ENCODE data around the gene OXCT1.
"Not testable (repeated sequence)": the region's sequence is repeated elsewhere in the genome, so short reads cannot be mapped to it uniquely, and the experiment has no call there.

Gene OXCT1

DNA sequence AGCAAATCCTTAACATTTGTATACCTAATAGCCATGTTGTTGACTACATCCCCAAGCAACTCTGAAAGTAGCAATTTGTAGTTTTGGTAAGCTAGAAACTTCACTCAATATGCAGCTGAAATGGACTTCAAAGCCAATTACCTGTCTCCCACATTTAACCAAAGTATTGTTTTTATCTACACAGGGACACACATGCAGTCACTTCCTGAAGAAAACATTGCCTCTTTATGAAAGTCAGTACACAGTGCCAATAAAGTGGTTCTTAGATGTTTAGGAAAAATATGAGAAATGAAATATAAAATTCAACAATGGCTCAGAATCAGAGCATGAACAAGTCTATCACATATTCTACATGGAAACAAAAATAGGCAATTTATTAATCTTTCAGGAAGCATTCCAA is 49.2 kb downstream of the OXCT1 start:
- no peak for DNase-seq

DNA sequence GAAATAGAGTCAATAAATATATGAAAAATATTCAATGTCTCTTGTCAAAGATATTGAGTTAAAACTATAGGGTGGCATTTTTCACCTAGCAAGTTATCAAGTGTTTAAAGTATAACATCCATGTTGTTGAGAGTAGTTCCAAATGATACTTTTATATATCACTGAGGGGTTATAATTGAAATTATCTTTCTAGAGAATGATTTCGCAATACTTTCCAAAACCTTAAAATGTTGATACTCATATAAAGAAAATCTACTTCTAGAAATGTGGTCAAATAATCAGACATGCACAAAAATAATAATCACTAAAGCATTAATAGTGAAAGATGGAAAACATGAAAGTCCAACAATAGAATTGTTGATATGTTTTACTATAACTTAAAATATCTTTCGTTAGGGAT is 50.1 kb downstream of the OXCT1 start:
- DNase-seq, result no peak

DNA sequence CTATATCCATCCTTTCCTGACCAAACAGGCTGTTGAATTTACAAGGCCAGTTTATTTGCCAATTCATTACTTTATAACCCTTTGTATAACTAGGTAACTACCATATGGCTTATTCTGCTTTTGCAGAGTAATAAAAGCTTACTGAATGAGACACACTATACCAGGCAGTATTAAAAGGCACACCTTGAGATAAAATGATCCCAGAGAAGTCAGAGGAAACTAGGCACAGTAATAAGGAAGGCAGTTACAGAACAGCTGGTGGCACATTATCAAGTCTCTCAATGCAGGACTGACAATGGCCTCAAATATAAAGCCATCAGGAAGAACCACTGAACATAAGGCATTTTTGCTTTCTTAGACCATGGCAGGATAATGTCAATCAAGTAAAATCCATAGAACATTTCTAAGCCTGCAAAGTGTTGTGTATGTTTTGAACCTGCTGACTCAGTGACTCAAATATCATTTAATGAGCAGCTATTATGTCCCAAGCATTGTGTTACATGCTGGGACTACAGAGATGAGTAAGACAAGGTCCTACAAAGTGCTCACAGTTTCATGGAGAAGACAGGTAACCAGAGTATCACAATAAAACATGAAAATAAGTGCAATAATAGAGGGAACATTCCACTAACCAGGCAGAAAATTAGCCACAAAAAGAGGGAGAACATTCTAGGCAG is 52.5 kb downstream of the OXCT1 start:
- no peak for DNase-seq

DNA sequence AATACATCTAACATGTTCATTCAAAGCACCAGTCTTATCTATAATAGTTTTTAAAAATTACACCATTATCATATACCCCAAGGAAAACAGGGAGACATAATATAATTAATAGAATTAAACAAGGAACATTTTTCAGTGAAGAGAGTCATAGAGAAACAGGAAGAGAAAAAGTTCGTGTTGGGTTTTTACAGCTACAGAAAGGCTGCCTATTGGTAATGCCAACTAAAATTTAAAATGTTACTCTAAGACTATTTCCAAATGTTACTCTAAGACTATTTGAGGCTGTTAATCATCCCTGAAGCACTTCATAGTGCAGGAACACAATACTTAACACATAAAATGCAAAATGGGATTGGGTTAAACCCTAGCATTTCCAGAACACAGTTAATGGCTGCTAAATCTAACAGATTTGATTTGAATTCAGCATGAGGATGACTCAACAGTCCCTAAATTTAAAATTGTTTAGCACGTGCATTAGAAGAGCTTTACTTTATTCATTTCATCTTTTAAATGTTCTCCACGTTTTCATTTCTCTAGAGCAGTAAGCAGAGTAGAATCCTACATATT is 54.5 kb downstream of the OXCT1 start:
- no peak for DNase-seq

DNA sequence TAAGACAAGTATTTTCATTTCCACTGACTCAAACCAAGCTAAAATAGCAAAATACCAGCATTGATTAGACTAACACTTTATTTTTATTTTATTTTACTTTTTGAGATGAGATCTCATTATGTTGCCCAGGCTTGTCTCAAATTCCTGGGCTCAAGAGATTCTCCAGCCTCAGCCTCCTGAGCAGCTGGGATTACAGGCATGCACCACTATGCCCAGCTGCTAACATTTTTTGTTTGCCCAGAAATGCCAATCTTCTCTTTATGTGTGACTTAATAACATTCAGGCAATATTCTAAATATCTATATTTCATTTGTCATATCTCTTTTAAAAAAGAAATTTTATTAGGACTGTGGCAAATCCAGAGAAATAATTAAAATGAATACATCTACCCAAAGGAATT is 55.0 kb downstream of the OXCT1 start:
- no peak for DNase-seq

DNA sequence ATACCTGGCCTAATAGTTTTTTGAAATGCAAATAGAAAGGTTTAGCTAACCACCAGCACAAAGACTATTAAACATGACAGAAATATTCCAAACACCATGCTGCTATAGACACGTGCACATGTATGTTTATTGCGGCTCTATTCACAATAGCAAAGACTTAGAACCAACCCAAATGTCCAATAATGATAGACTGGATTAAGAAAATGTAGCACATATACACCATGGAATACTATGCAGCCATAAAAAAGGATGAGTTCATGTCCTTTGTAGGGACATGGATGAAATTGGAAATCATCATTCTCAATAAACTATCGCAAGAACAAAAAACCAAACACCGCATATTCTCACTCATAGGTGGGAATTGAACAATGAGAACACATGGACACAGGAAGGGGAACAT is 55.9 kb downstream of the OXCT1 start:
- not testable (repeated sequence) for DNase-seq

DNA sequence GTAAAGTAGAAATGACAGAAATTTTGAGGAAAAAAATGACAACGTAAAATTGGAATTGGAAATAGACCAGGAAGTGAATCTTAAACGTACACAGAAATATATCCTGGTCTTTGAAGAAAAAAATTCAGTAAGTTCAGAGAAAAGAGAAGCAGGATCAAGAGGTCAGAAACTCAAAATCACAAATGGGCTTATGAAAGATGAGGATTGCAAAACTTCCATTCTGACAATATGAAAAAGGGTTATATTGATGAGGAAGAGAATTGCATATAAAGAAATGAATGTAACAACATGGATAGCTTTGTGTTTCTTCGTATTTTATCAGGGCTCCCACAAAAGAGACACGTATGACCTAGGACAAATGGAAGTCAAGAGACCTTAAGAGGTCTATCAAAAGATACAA is 58.1 kb downstream of the OXCT1 start:
- DNase-seq, result no peak

DNA sequence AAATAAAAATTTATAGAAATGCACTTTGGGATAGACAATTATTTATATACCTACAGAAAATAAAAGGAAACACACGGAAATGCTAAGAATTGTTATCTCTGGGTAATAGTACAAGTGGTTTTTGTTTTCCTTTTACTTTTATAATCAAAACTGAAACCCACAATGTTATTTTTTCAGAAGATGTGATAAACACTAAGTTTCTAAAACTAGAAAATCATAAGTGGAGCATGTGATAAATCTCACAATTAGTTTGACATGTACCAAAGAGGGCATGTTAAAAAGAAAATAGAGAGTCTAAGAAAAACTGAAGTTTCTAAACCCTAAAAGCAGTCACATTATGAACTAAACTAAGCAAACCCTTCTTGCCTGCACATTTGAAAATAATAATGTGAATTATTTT is 61.1 kb downstream of the OXCT1 start:
- no peak for DNase-seq

DNA sequence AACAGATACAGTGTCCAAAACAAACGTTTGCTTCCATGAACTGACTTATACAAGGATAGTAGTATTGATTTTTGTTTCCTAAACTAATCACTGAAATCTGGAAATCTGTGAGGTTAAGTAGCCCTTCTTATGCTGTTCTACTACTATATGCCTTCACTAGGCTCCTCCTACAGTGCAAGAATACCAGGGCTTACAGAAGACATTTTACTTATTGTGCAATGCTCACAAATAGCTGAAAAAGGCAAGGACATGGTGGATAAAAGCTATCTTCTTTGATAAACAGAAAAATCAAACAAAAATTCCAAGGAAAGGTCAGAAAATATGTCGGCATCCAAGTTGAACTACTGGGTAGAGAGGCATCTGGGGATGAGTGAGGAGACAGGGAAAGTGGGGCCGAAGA is 61.9 kb downstream of the OXCT1 start:
- no peak for DNase-seq

DNA sequence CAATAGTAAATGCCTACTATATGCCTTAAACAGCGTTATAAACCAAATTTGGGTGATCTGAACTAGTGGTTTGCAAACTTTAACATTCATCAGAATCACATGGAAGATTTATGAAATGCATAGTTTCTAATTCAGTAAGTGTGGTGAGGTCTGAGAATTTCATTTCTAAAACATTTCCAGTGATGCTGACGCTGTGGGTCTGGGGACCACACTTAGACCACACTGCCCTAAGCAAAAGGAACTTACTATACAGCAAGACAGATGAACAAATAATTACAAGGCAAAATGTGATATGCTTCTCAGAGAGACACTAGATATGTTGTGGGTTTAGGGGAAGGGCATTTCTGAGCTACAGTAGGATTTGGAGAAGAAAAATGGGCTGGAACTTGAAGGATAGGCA is 72.6 kb downstream of the OXCT1 start:
- no peak for DNase-seq

DNA sequence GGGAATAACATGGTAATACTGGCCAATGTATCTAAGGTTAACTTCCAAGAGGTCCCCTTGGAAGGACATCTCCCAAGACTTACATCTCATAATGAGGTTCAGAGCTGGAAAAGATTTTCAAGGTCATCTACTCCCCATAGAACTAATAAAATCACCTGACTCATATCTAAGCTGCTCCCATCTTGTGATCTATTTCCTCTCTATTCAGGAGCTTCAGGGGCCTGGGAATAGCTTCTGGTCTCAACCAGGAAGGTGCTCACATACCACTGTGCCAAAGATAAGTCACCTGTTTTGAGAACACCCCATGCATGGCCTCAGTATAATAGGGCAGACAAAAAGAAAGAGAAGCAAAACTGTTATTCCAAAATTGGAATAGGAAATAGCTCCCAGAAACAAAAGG is 74.2 kb downstream of the OXCT1 start:
- DNase-seq, result no peak

DNA sequence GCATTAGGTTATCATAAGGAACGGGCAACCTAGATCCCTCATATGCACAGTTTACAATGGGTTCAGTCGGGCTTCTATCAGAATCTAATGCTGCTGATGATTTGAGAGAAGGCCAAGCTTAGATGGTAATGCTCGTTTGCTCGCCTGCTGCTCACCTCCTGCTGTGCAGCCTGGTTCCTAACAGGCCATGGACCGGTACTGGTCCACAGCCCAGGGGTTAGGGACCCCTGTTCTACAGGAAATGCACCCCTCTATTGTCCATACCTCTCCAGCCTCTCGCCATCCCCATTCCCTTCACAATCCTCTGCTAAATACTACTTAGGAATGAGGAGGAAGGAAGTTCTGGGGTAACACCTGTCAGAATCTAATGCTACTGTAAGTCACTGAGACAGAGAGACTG is 75.1 kb downstream of the OXCT1 start:
- DNase-seq, result no peak

DNA sequence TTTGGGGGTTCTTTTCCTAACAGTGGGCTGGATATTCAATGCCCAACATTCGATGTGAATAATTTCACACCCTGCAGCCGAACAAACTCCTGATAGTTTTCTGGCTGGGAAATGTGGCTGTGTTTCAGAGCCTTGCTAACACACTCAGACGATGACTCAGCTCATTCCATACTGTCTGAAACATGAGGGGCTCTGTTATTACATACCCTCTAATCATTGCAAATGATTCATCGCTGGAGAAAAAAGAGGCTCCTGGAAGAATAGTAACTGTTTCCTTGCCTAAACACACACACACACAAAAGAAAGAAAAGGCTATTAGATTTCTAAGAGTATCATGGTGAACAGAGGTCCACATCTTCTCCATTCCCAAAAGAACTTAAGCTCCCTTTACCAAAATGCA is 75.8 kb downstream of the OXCT1 start:
- no peak for DNase-seq

DNA sequence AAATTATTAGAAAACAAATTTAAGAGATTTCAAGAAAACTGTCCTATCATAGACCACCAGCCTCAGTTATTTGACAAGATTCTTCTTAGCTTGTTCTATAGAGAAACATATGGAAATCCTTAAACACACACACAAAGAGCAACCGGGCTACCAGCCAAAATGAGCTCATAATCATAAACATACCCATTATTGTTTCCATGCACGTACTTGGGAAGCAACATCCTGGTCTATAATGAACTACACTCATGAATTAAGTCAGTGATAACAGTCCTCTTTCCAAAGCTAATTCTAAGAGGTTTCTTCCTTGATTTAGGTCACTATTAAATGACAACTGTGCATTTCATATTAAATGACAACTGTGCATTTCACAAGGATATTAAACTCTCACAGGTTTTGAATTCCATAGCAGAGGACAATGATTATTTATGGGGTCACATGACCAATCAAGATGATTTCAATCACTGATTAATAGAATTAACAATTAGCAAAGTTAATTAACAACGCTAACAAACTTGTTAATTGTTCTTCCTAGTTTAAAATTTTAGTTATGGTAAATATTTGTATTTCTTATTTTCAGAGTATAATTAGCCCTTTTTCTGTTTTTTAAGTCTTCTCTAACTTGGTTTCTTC is 77.0 kb downstream of the OXCT1 start:
- DNase-seq, result no peak

DNA sequence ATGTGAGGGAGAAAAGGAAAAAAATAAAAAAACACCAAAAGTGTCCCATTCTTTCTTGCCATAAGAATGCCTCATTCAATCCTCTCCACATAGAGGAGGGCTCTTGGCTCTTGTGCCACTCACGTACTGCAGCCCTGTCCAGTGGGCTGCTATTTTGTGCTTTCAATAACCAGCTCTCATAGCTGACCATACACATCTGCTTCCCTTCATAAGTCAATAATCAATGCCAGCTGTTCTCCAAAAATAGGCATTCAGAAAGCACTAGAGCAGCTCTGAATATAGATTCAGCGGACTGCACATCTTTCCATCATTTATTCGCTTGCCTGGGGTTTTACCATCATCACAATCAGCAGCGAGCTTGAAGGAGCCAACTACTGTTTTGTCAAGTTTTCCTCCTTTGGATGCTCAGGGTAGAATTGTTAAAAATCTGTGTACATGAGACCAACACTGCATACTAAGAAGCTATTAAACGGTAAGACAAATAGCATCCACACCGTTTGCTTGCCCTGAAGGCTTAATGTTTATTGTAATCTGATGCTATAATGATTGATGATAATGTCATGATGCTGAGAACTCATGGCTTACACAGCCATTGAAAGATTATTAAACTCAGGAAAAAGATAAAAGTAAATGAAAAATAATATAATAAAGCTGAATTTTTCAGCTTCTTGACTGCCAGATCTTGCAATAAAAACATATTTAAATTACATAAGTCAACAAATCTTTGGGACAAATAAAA is 80.0 kb downstream of the OXCT1 start:
- no peak for DNase-seq

DNA sequence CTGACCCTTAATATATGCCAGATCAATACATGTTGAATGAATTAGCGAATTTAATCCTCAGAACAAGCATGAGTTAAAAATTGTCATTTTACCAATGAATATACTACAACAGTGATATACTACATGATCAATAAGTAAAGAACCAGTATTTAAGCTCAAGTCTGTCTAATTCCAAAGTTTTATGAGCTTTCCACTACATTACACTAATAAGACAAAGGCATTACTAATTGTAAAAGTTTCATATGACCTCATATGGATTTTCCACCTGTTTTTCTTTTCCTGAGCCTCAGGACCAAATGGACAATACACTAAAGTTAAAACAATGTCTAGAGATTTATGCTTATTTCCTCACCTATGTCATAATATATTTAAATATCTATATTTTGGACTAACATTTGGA is 80.8 kb downstream of the OXCT1 start:
- DNase-seq, result no peak

DNA sequence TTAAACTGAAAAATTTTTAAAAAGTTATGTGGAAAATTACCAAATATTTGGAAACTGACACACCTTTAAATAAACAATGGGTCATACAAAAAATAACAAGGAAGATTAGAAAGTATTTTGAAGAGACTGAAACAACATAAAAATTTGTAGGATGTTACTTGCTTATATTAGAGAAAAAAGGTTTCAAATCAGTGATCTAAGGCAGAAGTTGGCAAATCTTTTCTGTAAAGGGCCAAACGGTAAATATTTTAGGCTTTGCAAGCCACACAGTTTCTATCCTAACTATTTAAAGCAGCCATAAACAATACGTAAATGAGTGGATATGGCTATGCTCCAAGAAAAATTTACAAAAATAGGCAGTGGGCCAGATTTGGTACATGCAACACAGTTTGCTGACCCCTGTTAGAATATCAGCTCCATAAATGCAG is 81.3 kb downstream of the OXCT1 start:
- no peak for DNase-seq

DNA sequence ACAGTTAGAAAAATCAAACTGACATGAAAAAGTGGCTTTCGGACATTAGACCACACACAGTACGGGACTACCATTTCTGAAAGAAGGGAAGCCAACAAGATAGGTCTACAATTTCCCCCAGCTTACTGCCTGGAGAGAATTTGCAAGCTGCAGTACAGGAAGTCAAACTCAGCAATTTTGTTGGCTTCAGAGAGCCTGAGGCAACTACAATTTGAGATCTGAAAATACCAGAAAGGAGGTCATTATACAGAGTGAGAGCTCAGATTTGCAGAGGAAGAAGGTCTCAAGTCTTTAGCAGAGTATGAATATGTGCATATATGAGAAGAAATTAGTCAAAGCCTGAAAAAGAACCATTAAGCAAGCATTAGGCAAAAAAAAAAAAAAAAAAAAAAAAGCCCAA is 83.0 kb downstream of the OXCT1 start:
- DNase-seq, result no peak

DNA sequence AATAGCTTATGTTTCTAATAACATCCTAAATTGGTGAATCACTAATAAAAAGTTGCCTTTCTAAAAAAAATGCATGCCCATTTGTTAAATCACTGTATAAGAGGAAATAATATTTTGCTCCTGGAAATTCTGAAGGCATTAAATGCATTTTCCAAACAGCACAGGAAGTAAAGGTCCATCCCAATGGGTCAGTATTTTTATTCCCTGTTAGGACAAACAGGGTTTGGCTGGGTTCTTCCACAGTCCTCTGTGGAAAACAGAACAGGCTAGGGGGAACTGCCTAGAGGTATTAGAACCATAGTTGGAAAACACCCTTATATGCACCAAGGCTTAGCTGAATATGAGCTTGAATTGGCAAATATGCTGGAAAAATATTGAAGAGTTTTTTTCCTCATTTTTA is 85.2 kb downstream of the OXCT1 start:
- DNase-seq, result no peak

DNA sequence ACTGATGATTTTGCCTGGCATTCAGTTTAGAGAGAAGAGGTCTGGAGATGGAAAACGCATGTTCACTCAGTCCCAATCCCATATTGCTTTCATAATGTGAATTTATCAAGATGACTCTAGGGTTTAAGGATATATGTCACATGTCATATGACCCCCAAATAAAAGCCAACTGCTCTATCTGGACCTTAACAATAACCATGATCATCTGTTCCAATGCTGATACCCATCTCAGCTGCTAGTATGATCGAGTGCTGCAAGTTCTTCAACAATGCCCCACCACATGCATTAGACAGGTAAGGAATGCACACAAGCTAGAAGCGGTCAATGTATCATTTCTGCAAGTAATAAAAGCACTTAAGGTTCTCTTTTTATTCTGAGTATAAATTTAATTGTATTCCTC is 91.8 kb downstream of the OXCT1 start:
- no peak for DNase-seq

DNA sequence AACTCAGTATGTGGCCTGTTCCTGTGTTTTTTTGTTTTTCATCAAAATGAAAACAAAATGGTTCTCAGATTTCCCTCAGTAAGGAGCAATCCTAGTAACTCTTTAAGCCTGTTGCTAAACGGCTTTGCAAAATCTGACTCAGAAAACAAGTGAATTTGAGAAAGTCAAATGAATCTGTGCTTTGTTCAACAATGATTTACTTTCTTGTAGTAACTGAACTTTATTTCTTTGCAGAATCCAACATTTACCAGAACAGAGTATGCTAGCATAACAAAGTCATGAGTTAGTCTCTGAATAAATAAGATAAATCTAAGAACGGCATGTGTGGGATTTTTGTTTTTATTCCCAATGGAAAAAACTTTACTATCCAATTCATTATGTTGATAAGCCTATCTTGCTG is 93.8 kb downstream of the OXCT1 start:
- DNase-seq, result no peak

DNA sequence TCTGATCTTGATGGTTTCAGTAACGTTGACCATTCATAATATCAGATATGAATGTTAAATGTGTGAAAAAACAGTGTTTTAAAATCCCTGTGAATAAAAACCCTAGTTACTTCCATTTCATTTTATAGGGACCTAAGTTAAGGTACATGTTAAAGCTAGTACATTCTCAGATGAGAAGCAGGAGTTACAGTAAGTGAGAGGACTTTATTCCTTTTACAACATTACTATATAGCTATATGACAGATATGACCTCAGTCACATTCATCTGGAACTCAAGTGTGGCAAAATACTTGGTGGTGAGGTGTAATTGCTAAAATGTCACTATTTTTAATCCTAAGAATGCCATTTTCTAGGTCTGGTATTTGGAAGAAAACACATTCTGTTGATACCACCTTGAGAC is 96.4 kb downstream of the OXCT1 start:
- DNase-seq, result no peak

DNA sequence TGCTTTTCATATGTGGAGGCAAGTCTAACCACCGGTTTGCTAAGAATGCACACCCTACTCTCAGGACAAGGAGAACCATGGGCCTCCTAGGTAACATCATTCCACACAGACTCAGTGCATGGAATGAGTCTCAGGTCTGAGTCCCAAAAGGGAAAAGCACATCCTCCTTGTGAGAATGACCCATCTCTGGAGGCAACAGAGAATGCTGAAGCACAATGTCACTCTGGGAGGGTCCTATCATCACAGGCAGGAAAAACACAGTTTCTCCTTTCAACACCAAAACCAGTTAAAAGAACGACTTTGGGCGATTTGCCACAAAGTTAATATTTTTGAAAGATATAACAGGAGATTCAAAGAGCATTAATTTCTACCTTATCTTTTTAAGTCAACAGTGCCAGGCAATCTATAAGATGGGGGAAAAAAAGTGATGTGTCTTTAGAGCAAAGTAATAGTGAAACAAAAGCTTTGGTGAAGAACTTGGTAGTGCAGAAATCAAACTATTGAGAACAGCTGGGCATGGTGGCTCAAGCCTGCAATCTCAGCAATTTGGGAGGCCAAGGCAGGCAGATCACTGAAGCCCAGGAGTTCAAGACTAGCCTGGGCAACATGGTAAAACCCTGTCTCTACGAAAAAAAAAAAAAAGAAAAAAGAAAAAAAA is 97.3 kb downstream of the OXCT1 start:
- no peak for DNase-seq

DNA sequence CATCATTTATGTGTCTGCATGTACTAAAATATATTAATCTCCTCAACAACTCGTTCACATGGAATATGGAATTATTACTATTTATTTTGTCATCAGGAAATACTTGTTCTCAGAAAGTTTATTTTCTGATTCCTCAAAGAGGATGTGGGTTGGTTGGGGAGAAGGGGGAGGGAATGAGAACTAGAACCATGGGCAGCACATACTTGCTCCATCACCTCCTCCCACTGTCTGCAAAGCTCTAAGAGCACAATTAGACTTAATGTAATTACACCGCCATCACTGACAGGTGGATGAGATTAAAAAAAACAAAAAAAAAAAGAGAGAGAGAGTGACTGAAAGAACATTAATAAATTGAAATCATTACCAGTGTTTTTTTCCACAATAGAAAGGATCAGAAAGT is 98.2 kb downstream of the OXCT1 start:
- DNase-seq, result no peak
